ENCODE results near the gene DSC1. TPM values are rescaled to one million over a fixed set of nuclear protein-coding genes. Genes with fewer than 3 reads are reported as not detected.
A peak's percentile ranks its signal among the peaks of the same experiment; 100 is the strongest.

The DSC1 gene
- total and polyA plus RNA-seq, 2 of the 13 experiments (the other 11 are each of a cell fraction or from before 2014, with no cell fraction given), result not detected

DNA sequence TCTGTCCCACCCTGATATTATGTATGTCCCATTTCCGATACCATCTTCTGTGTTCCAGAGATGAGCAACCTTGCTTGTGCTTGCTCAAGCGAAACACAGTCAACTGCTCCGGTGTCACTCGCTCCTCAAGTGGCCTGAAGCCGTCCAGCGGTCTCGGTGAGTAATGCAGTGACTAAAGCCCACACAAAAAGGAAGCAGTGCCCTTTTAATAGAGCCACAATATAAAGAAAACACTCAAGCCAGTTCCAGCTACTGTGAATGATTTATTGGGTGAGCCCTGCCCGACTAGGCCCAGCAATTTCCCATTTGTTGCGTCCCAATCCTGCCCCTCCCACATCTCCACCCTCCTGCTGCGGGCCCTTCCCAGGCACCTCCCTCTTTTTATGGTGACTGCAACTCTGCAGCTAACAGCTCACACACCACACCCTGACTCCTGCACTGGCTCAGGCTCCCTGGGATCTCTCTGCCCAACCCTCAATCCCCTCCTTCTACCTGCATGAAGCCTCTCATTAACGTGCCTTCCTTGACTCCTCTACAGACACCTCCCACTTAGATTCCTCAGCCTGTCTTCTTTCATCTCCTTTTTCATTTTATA is 44.2 kb upstream of the DSC1 start (continued):
- TF ChIP-seq SMAD3 (CRISPR knock-in tag; IDR thresholded peaks at IDR 0.05), result 0 out of 2 replicates have a peak, but pooled peaks have one; percentile 44
- TF ChIP-seq, protein P1, sequence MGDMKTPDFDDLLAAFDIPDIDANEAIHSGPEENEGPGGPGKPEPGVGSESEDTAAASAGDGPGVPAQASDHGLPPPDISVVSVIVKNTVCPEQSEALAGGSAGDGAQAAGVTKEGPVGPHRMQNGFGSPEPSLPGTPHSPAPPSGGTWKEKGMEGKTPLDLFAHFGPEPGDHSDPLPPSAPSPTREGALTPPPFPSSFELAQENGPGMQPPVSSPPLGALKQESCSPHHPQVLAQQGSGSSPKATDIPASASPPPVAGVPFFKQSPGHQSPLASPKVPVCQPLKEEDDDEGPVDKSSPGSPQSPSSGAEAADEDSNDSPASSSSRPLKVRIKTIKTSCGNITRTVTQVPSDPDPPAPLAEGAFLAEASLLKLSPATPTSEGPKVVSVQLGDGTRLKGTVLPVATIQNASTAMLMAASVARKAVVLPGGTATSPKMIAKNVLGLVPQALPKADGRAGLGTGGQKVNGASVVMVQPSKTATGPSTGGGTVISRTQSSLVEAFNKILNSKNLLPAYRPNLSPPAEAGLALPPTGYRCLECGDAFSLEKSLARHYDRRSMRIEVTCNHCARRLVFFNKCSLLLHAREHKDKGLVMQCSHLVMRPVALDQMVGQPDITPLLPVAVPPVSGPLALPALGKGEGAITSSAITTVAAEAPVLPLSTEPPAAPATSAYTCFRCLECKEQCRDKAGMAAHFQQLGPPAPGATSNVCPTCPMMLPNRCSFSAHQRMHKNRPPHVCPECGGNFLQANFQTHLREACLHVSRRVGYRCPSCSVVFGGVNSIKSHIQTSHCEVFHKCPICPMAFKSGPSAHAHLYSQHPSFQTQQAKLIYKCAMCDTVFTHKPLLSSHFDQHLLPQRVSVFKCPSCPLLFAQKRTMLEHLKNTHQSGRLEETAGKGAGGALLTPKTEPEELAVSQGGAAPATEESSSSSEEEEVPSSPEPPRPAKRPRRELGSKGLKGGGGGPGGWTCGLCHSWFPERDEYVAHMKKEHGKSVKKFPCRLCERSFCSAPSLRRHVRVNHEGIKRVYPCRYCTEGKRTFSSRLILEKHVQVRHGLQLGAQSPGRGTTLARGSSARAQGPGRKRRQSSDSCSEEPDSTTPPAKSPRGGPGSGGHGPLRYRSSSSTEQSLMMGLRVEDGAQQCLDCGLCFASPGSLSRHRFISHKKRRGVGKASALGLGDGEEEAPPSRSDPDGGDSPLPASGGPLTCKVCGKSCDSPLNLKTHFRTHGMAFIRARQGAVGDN (CRISPR knock-in tag; IDR thresholded peaks at IDR 0.05), result peak; percentile 33
- no peak for TF ChIP-seq RFX3 (CRISPR knock-in tag; IDR thresholded peaks at IDR 0.05)
- no peak for TF ChIP-seq PLRG1 (conservative IDR thresholded peaks at IDR 0.05)
- TF ChIP-seq RARA (CRISPR knock-in tag; IDR thresholded peaks at IDR 0.05), result 0 out of 2 replicates have a peak, but pooled peaks have one; percentile 8
- TF ChIP-seq, protein P2, sequence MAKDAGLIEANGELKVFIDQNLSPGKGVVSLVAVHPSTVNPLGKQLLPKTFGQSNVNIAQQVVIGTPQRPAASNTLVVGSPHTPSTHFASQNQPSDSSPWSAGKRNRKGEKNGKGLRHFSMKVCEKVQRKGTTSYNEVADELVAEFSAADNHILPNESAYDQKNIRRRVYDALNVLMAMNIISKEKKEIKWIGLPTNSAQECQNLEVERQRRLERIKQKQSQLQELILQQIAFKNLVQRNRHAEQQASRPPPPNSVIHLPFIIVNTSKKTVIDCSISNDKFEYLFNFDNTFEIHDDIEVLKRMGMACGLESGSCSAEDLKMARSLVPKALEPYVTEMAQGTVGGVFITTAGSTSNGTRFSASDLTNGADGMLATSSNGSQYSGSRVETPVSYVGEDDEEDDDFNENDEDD (CRISPR knock-in tag; IDR thresholded peaks at IDR 0.05; ENCODE audit: borderline replicate concordance), result no peak
- no peak for TF ChIP-seq AGO1 (IDR thresholded peaks at IDR 0.05; ENCODE audit: low read depth, low read length, poor library complexity, severe bottlenecking)
- TF ChIP-seq IRF2 (CRISPR knock-in tag; IDR thresholded peaks at IDR 0.05), result no peak
- TF ChIP-seq XRCC5 (optimal IDR thresholded peaks at IDR 0.05; ENCODE audit: low read length), result peak; percentile 30
- TF ChIP-seq MAFF (IDR thresholded peaks at IDR 0.05; ENCODE audit: low read depth, low read length), result no peak
- TF ChIP-seq ZNF547 (CRISPR knock-in tag; IDR thresholded peaks at IDR 0.05), result no peak
- no peak for TF ChIP-seq CREM (IDR thresholded peaks at IDR 0.05)
- no peak for TF ChIP-seq CREM (CRISPR knock-in tag; IDR thresholded peaks at IDR 0.05)
- 0 out of 2 replicates have a peak, but pooled peaks have one; percentile 27 for TF ChIP-seq ZNF614 (CRISPR knock-in tag; IDR thresholded peaks at IDR 0.05; ENCODE audit: borderline replicate concordance)
- TF ChIP-seq, protein P3, sequence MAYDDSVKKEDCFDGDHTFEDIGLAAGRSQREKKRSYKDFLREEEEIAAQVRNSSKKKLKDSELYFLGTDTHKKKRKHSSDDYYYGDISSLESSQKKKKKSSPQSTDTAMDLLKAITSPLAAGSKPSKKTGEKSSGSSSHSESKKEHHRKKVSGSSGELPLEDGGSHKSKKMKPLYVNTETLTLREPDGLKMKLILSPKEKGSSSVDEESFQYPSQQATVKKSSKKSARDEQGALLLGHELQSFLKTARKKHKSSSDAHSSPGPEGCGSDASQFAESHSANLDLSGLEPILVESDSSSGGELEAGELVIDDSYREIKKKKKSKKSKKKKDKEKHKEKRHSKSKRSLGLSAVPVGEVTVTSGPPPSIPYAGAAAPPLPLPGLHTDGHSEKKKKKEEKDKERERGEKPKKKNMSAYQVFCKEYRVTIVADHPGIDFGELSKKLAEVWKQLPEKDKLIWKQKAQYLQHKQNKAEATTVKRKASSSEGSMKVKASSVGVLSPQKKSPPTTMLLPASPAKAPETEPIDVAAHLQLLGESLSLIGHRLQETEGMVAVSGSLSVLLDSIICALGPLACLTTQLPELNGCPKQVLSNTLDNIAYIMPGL (CRISPR knock-in tag; IDR thresholded peaks at IDR 0.05; ENCODE audit: borderline replicate concordance in 1 of 2, low read depth in 1 of 2), result peak; percentile 24 to 31; a peak in 1 of 4 replicates
- no peak for TF ChIP-seq RARG (CRISPR knock-in tag; IDR thresholded peaks at IDR 0.05; ENCODE audit: low read depth)
- no peak for TF ChIP-seq MYC (CRISPR knock-in tag; IDR thresholded peaks at IDR 0.05; ENCODE audit: borderline replicate concordance)
- TF ChIP-seq CC2D1A (CRISPR knock-in tag; IDR thresholded peaks at IDR 0.05), result no peak
- TF ChIP-seq TEAD2 (CRISPR knock-in tag; IDR thresholded peaks at IDR 0.05), result no peak
- TF ChIP-seq ZBTB2 (CRISPR knock-in tag; IDR thresholded peaks at IDR 0.05; ENCODE audit: low read depth), result no peak
- TF ChIP-seq SP1 (IDR thresholded peaks at IDR 0.05), result no peak
- 0 out of 2 replicates have a peak, but pooled peaks have one; percentile 28 for TF ChIP-seq SP1 (CRISPR knock-in tag; IDR thresholded peaks at IDR 0.05)
- TF ChIP-seq SMC3 (IDR thresholded peaks at IDR 0.05; ENCODE audit: low read length), result peak; percentile 44; the same call in 1 of the 2 replicates
- no peak for TF ChIP-seq KLF16 (CRISPR knock-in tag; IDR thresholded peaks at IDR 0.05)

All from HepG2 (cell line).